Activated B cell treated with CpG ODN at 0.5 μM for 24 hours (primary cell): ENCODE data around the gene TSPAN9. TPM values are rescaled to one million over a fixed set of nuclear protein-coding genes. Genes with fewer than 3 reads are reported as not detected.

Source experiments
- ATAC-seq: fragments of 200-7000 bp; cut with Tn5 transposase; one replicate; pipeline ENCODE4 v1.10.0; 2021; ENCODE audit warnings: low read depth, mild to moderate bottlenecking, moderate library complexity
- CTCF ChIA-PET: fragments of 350-600 bp; sonication (Branson Sonifier 250); formaldehyde crosslinking; loops from one replicate; lab custom pipeline; 2021; ENCODE audit warnings: antibody characterized with exemption; lab: Charles Lee
- POLR2A ChIA-PET: fragments of 350-600 bp; sonication (Branson Sonifier 250); formaldehyde crosslinking; loops from one replicate; lab custom pipeline; 2021; ENCODE audit warnings: antibody characterized with exemption; lab: Charles Lee
- DNase-seq: peaks from one replicate; pipeline ENCODE4 v3.0.0; 2022
- H3K27ac Mint-ChIP-seq: one replicate; pipeline ENCODE4 v1.8.0; 2020; ENCODE audit warnings: mixed read lengths
- H3K27me3 Mint-ChIP-seq: one replicate; pipeline ENCODE4 v1.8.0; 2021; ENCODE audit warnings: mixed read lengths
- H3K36me3 Mint-ChIP-seq: one replicate; pipeline ENCODE4 v1.8.0; 2021; ENCODE audit warnings: low read depth, mixed read lengths
- H3K4me1 Mint-ChIP-seq: one replicate; pipeline ENCODE4 v1.8.0; 2021; ENCODE audit warnings: mixed read lengths
- H3K4me3 Mint-ChIP-seq: one replicate; pipeline ENCODE4 v1.8.0; 2020; ENCODE audit warnings: mild to moderate bottlenecking, mixed read lengths
- H3K9me3 Mint-ChIP-seq: one replicate; pipeline ENCODE4 v1.8.0; 2020; ENCODE audit warnings: mixed read lengths
- intact Hi-C: fragments of 100-400 bp; cut with micrococcal nuclease; formaldehyde crosslinking; loops from one replicate; pipeline ENCODE4 v1.15.1; 2024
- total RNA-seq: library from RNA; stranded (reverse); gene quantifications from 2 replicates; pipeline ENCODE4 v1.2.3, GENCODE V29; 2022
- TF ChIP-seq, protein P1 (sequence below): fragments of 200-600 bp; IDR thresholded peaks from one replicate; pipeline ENCODE4 v1.8.0; 2022; ENCODE audit warnings: antibody characterized with exemption, mild to moderate bottlenecking

Gene TSPAN9
- total RNA-seq, 1 donor from 2014 or later = 0.20 TPM

DNA sequence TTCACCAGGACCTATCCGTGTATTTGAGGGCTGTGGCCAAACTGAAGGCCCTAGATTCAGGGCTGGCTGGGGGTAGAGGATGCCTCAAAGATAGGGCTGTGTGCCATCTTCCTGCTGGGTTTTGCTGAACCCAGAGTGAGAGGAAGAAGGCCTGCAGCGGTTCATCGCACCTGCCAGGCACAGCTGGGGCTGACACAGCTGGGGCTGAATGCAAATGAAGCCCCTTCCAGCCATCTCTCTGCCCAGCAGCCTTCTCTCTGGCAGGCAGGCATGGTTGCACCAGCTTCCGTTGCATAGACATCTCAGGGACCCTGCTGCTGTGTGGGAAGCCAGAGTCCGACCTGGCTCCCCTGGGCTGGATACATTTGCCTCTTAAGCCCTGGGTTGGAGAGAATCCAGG is 152.4 kb downstream of the TSPAN9 start:
- H3K36me3 Mint-ChIP-seq = no peaks in the 10 kb centered on the region
- CTCF ChIA-PET = no interaction called here

DNA sequence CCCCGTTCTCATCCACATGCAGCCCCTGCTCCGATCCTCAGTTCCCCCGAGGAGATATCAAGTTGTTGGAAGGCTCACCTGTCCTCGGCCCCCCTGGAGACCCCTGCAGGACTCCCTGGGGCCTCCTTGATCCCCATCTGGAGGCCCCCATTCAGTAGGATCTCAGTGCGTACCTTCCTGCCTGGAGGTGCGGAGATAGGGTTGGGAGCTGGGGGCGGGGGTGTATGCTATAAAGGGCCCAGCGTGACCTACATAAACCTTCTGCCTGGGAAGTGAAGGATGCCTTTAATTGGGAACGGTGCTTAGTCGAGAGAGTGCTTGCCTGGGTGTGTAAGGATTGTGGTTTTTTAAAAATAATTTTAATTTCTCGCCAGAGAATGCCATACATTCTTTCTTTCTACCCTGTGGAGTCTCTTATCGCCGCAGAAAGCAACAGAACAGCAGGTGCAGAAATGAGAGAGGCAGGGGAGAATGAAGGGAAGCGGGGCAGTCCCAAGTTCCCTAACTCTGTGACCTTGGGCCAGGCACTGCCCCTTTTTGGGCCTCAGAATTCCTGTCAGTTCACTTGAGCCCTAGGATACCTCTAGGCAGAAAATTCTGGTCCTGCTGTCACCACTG is 153.7 kb downstream of the TSPAN9 start:
- ATAC-seq (no peak), DNase-seq (no peak)
- Mint-ChIP-seq H3K27ac (no peak overlapping the region), H3K4me3 (no peak overlapping the region), H3K27me3 (peaks cover 10% of the 10 kb centered on the region), H3K36me3 (no peaks in the 10 kb centered on the region), H3K4me1 (peaks cover 20% of the 10 kb centered on the region), H3K9me3 (peaks cover 2% of the 10 kb centered on the region)
- CTCF ChIA-PET = no interaction called here
- intact Hi-C loops = no loop called here
- POLR2A ChIA-PET = no interaction called here
- TF ChIP-seq, protein P1, sequence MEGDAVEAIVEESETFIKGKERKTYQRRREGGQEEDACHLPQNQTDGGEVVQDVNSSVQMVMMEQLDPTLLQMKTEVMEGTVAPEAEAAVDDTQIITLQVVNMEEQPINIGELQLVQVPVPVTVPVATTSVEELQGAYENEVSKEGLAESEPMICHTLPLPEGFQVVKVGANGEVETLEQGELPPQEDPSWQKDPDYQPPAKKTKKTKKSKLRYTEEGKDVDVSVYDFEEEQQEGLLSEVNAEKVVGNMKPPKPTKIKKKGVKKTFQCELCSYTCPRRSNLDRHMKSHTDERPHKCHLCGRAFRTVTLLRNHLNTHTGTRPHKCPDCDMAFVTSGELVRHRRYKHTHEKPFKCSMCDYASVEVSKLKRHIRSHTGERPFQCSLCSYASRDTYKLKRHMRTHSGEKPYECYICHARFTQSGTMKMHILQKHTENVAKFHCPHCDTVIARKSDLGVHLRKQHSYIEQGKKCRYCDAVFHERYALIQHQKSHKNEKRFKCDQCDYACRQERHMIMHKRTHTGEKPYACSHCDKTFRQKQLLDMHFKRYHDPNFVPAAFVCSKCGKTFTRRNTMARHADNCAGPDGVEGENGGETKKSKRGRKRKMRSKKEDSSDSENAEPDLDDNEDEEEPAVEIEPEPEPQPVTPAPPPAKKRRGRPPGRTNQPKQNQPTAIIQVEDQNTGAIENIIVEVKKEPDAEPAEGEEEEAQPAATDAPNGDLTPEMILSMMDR = no peak

More for the DNA sequence above, 152.4 kb downstream of the TSPAN9 start:
- intact Hi-C loops = no loop called here
- peak; percentile 69 for ATAC-seq
- no peak overlapping the region for H3K4me3 Mint-ChIP-seq
- peaks cover 20% of the 10 kb centered on the region for H3K4me1 Mint-ChIP-seq
- H3K27ac Mint-ChIP-seq = no peak overlapping the region
- H3K27me3 Mint-ChIP-seq = peaks cover 10% of the 10 kb centered on the region
- POLR2A ChIA-PET = no interaction called here
- TF ChIP-seq, protein P1 = no peak
- no peak for DNase-seq
- H3K9me3 Mint-ChIP-seq = peaks cover 2% of the 10 kb centered on the region

DNA sequence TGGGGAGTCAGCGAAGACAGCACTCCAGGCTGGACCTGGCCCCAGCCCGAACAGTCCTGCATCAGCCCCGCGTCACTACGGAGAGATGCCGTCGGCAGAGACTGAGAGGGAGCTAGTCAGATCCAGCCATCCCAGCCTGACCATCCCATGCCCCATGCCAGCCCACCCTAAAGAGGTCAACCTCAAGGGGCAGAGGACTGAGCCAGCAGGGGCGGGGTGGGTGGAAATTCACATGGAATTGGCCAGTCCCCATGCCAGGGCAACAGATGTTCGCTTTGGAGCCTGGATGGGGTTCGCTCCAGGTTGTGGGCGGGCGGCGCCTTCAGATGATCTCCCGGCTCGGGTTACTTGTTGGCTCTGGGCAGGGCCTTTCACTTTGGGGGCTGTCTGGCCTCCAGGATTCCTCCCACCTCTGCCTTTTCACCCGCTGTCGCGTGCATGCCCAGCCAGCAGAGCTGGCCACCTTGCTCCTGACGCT is 154.3 kb downstream of the TSPAN9 start:
- H3K27me3 Mint-ChIP-seq = peaks cover 7% of the 10 kb centered on the region
- no peak overlapping the region for H3K4me3 Mint-ChIP-seq
- ATAC-seq (no peak), DNase-seq (no peak)
- TF ChIP-seq, protein P1 = no peak
- ChIA-PET POLR2A (no interaction called here), CTCF (no interaction called here)
- no peaks in the 10 kb centered on the region for H3K36me3 Mint-ChIP-seq
- H3K4me1 Mint-ChIP-seq = peaks cover 20% of the 10 kb centered on the region
- intact Hi-C loops = no loop called here
- no peak overlapping the region for H3K27ac Mint-ChIP-seq
- peaks cover 2% of the 10 kb centered on the region for H3K9me3 Mint-ChIP-seq

DNA sequence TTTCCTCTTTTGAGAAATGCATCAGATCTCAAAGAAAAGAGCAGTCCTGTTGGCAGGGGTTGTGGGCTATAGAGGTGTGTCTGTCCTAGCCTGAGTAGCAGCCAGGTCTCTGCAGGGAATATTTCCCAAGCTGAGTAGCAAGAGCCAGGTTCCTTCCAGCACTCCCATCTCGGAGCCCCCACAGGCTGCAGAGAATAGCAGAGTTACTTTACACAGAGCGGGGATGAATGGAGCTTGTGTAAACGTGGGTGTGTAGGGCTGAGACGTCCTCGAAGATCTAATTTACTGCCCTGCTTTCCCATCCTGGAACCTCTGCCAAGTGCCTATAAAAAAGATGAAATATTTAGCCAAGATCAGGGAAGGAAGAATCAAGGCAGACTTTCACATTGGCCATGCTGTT is 156.6 kb downstream of the TSPAN9 start:
- intact Hi-C loops = no loop called here
- Mint-ChIP-seq H3K4me1 (peaks cover 9% of the 10 kb centered on the region), H3K27me3 (peaks cover 7% of the 10 kb centered on the region), H3K36me3 (no peaks in the 10 kb centered on the region), H3K27ac (no peak overlapping the region), H3K4me3 (no peak overlapping the region), H3K9me3 (peaks cover 1% of the 10 kb centered on the region)
- TF ChIP-seq, protein P1 = no peak
- no peak for ATAC-seq
- no peak for DNase-seq
- ChIA-PET POLR2A (no interaction called here), CTCF (no interaction called here)

DNA sequence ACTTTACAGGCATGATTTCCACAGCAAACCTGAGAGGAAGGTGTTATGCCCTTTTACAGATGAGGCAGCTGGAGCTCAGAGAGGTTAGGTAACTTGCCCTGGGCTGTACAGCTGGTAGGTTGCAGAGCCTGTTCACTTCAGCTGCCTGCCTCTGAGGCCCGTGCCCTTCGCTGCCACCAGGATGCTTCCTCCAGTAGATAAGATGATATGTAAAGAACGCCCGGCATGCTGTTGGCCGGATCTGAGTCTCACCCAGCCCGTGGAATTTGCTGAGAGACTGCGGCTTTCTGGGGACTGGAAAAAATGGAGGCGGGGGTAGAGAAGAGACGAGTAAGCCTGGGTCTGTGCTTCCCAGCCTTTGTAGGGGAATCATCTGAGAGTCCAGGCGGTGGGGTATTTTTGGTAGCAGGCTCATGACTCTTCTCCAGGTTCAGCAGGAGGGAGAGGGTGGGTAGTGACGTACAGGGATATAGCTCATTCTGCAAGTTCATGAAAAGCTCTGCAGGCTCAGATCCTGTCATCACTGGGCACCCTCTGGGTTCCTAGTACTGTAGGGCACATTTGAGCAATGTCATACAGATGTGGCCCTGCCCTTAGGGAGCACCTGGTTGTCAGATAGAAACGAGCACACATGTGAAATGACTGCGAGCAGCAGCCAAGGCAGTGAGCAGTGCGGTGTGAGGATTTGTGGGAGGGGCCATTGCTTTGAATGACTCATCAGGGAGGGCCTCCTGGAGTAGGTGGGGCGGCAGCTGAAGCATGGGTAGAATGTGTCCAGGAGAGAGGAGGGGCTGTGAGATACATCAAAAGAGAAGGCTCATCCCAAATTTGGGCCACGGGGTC is 159.4 kb downstream of the TSPAN9 start:
- Mint-ChIP-seq H3K4me1 (no peaks in the 10 kb centered on the region), H3K9me3 (no peaks in the 10 kb centered on the region), H3K36me3 (no peaks in the 10 kb centered on the region), H3K27me3 (peaks cover 7% of the 10 kb centered on the region), H3K27ac (no peak overlapping the region), H3K4me3 (no peak overlapping the region)
- intact Hi-C loops = no loop called here
- POLR2A ChIA-PET = no interaction called here
- ATAC-seq (peak; percentile 70), DNase-seq (no peak)
- CTCF ChIA-PET = no interaction called here
- TF ChIP-seq, protein P1 = no peak
